GM18858 (cell line): Measurements from ENCODE around the gene CDKN1B.
A peak's percentile ranks its signal among the peaks of the same experiment; 100 is the strongest.

ENCODE experiments used
- ATAC-seq: cut with Tn5 transposase; IDR thresholded peaks from one replicate; pipeline ENCODE4 v1.9.1; 2021; ENCODE audit not compliant: unreplicated experiment

CDKN1B gene

GRCh38 chr12:12716793-12717585 lies at the start of gene CDKN1B:
Gene CDKN1B (plus strand): TSS chr12:12717368. CDS start chr12:12717840, 472 bp downstream.
- peak; percentile 28 for ATAC-seq

- no peak for ATAC-seq
These were observed 49.2 kb upstream of the CDKN1B start for GRCh38 chr12:12668005-12668404.

- ATAC-seq, result no peak
These were observed 48.1 kb upstream of the CDKN1B start for GRCh38 chr12:12669020-12669419.

GRCh38 chr12:12671850-12672660 lies 45.1 kb upstream of the CDKN1B start:
- ATAC-seq, result no peak

GRCh38 chr12:12673296-12673695 lies 43.9 kb upstream of the CDKN1B start:
- ATAC-seq, result no peak

- ATAC-seq, result no peak
These were observed 40.6 kb upstream of the CDKN1B start for GRCh38 chr12:12676605-12677004.

GRCh38 chr12:12681061-12681765 lies 36.0 kb upstream of the CDKN1B start:
- ATAC-seq, result no peak

GRCh38 chr12:12682284-12682683 lies 34.9 kb upstream of the CDKN1B start:
- ATAC-seq, result no peak

- ATAC-seq, result no peak
These were observed 34.0 kb upstream of the CDKN1B start for GRCh38 chr12:12683136-12683697.

- ATAC-seq, result no peak
These were observed 33.4 kb upstream of the CDKN1B start for GRCh38 chr12:12683725-12684124.

GRCh38 chr12:12684375-12685106 lies 32.6 kb upstream of the CDKN1B start:
- ATAC-seq, result no peak

- no peak for ATAC-seq
These were observed 31.9 kb upstream of the CDKN1B start for GRCh38 chr12:12685305-12685704.

- ATAC-seq, result no peak
These were observed 30.7 kb upstream of the CDKN1B start for GRCh38 chr12:12686472-12686871.

GRCh38 chr12:12686925-12687324 lies 30.2 kb upstream of the CDKN1B start:
- ATAC-seq, result no peak

GRCh38 chr12:12689647-12690300 lies 27.4 kb upstream of the CDKN1B start:
- no peak for ATAC-seq

GRCh38 chr12:12691549-12691948 lies 25.6 kb upstream of the CDKN1B start:
- peak; percentile 34 for ATAC-seq

GRCh38 chr12:12693111-12693671 lies 24.0 kb upstream of the CDKN1B start:
- no peak for ATAC-seq

GRCh38 chr12:12696562-12697383 lies 20.4 kb upstream of the CDKN1B start:
- peak; percentile 44 for ATAC-seq

GRCh38 chr12:12699345-12699744 lies 17.8 kb upstream of the CDKN1B start:
- ATAC-seq, result no peak
